AG04450 (cell line): Measurements from ENCODE around the gene TMEM35A. TPM values are rescaled to one million over a fixed set of nuclear protein-coding genes. Genes with fewer than 3 reads are reported as not detected.

Source experiments
- CTCF ChIA-PET: fragments of 300-600, 350-600 bp; formaldehyde crosslinking; extraction: SDS; loops from one replicate; lab custom pipeline; 2022; ENCODE audit warnings: antibody characterized with exemption, inconsistent platforms; lab: Charles Lee
- POLR2A ChIA-PET: fragments of 350-600 bp; formaldehyde crosslinking; extraction: SDS; loops from one replicate; lab custom pipeline; 2021; ENCODE audit warnings: antibody characterized with exemption, inconsistent platforms; lab: Yijun Ruan, JAX
- DNase-seq: peaks from one replicate; pipeline ENCODE4 v3.0.0-alpha.2; 2011; ENCODE audit warnings: low read depth, low spot score
- H3K27ac ChIP-seq: one replicate; pipeline ENCODE4 v1.5.1; 2012; ENCODE audit warnings: low read depth, low read length, control low read depth
- H3K27me3 ChIP-seq: one replicate; pipeline ENCODE4 v1.6.0; 2012; ENCODE audit warnings: low read length; ENCODE audit not compliant: control insufficient read depth, insufficient read depth
- H3K4me3 ChIP-seq: 2 replicates; pipeline ENCODE4 v1.5.1; 2011; ENCODE audit warnings: mild to moderate bottlenecking, low read depth, low read length, control low read depth
- H3K9me3 ChIP-seq: 2 replicates; pipeline ENCODE4 v1.5.1; 2012; ENCODE audit warnings: low read length; ENCODE audit not compliant: control insufficient read depth, insufficient read depth
- polyA plus RNA-seq: library from polyadenylated mRNA; depleted of rRNA; stranded (reverse); fragments of >200 nt; gene quantifications from 2 replicates; pipeline ENCODE4 v1.2.3, GENCODE V29; 2011; rRNA removed
- TF ChIP-seq, protein P1 (sequence below): IDR thresholded peaks from 2 replicates; pipeline ENCODE4 v1.5.1; 2011; ENCODE audit warnings: low read depth, low read length, control low read depth, inconsistent platforms

Gene TMEM35A
- polyA plus RNA-seq, 1 experiment, result 58.6 TPM

DNA sequence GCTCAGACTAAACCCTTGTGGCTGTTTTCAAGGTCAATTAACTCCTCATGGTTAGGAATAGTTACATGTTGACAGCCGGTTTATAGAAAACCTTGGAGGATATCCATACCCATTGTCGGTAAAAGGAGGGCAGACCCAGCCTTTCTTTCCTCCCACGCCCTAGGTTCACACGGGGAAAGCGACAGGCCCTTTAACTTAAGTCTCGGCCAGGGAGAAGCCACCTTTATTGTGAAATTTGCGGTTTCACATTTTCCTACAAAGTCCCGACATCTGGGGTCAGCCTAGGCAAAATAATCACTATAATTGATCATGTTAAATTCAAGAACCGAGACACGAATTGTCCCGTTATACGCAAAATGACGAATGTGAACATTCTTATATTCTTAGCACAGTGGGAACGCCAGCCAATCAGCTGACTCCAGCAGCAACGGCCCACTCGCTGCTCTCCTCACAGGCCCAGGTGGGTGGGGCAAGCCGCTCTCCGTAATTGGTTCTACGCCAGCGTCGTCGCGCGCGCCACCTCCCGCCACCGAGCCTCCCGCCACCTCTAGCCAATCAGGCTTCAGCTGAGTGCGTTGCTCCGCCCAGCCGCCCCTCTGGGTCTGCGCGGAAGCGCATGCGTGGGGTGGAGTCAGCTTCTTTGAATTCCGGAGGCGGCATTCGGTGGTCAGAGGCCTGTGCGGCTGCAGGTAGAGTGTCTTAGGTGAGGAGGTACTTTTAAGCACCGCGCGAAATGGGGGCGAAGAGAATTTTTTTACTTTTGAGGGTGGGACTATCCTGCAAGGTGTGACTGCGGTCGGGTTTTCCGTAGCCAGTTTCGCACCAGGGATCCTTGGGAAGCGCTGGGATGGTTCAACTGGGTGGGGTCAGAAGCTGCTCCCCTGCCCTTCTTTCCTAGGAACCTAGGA lies 19.1 kb downstream of the TMEM35A start, which contains the start of gene CENPI:
Gene CENPI (plus strand): TSS at position 659 of the 908 bp plus-strand sequence. CDS start 2,867 bp downstream, outside the sequence.
- TF ChIP-seq, protein P1, sequence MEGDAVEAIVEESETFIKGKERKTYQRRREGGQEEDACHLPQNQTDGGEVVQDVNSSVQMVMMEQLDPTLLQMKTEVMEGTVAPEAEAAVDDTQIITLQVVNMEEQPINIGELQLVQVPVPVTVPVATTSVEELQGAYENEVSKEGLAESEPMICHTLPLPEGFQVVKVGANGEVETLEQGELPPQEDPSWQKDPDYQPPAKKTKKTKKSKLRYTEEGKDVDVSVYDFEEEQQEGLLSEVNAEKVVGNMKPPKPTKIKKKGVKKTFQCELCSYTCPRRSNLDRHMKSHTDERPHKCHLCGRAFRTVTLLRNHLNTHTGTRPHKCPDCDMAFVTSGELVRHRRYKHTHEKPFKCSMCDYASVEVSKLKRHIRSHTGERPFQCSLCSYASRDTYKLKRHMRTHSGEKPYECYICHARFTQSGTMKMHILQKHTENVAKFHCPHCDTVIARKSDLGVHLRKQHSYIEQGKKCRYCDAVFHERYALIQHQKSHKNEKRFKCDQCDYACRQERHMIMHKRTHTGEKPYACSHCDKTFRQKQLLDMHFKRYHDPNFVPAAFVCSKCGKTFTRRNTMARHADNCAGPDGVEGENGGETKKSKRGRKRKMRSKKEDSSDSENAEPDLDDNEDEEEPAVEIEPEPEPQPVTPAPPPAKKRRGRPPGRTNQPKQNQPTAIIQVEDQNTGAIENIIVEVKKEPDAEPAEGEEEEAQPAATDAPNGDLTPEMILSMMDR, result no peak
- Histone ChIP-seq H3K9me3 (no peaks in the 10 kb centered on the region), H3K27me3 (no peaks in the 10 kb centered on the region), H3K4me3 (peak within 1 kb of the TSS; percentile 66), H3K27ac (peak within 1 kb of the TSS; percentile 57)
- peak; percentile 69 for DNase-seq
- POLR2A ChIA-PET, result interaction anchor here (0.5 to 1.0 kb wide), 2 partner anchors 9 to 28 kb away, joined by 3 to 8 read pairs; no protein-coding TSS in a partner anchor
- CTCF ChIA-PET, result interaction anchor here (0.5 kb wide), 1 partner anchor 272 kb away, joined by 3 read pairs; no protein-coding TSS in a partner anchor

GRCh38 chrX:101108284-101108683 lies 29.6 kb downstream of the TMEM35A start:
- CTCF ChIA-PET, result no interaction called here
- no peaks in the 10 kb centered on the region for H3K27me3 ChIP-seq
- POLR2A ChIA-PET, result no interaction called here
- TF ChIP-seq, protein P1, result no peak
- no peak overlapping the region for H3K4me3 ChIP-seq
- H3K9me3 ChIP-seq, result no peaks in the 10 kb centered on the region
- peak; percentile 13 for DNase-seq
- peak overlapping the region; percentile 11 for H3K27ac ChIP-seq

DNA sequence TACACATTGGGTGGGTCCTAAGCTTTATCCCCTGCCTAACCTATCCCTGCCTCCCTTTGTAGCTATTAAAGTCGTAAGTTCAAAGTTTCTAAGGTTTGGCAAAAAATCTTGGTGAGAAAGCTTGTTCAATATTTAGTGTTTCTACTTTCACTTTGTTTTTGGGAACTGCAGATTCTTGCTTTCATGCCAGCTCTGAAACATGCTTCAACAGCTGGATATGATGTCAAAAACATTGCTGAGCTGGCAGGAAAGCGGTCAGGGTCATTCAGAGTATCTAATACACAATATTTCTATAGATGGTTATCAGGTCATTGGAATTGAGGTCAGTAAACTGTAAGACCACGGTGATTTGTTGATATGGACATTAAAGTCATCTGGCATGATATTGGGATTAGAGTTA lies 39.0 kb downstream of the TMEM35A start:
- Histone ChIP-seq H3K9me3 (no peaks in the 10 kb centered on the region), H3K27me3 (no peaks in the 10 kb centered on the region), H3K4me3 (no peak overlapping the region), H3K27ac (no peak overlapping the region)
- CTCF ChIA-PET, result interaction anchor here (0.6 kb wide), 1 partner anchor 189 kb away, joined by 6 read pairs; the partner anchor contains the start of gene XKRX
- peak; percentile 3 for DNase-seq
- POLR2A ChIA-PET, result no interaction called here
- TF ChIP-seq, protein P1, result no peak

DNA sequence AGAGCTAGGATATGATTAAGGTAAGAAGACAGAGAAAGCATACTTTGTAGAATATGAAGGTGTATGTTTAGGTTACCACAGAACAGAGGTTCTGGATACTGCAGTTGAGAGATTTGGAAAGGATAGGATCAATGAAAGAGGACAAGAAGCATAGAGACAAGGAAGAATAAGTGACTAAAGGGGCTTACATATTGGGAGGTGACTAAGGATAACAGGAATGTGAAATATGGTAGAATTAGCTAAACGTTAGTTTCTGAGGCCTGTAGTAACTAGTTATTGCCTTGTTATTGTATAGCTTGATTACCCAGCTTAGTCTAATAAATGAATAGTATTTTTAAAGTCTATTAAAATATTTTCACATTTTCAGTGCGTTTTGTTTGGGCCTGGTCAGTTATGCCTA lies 57.6 kb downstream of the TMEM35A start:
- H3K27ac ChIP-seq, result no peak overlapping the region
- CTCF ChIA-PET, result interaction anchor here (0.9 kb wide), 1 partner anchor 151 kb away, joined by 3 read pairs; no protein-coding TSS in a partner anchor
- DNase-seq, result peak; percentile 2
- no peak overlapping the region for H3K4me3 ChIP-seq
- no peaks in the 10 kb centered on the region for H3K27me3 ChIP-seq
- TF ChIP-seq, protein P1, result no peak
- POLR2A ChIA-PET, result interaction anchor here (0.6 kb wide), 1 partner anchor 147 kb away, joined by 3 read pairs; no protein-coding TSS in a partner anchor
- H3K9me3 ChIP-seq, result no peaks in the 10 kb centered on the region

Other genes with a start within 250 kb of the TMEM35A start
- not detected in 2 replicates for gene NOX1, start 204.5 kb upstream of the TMEM35A start, polyA plus RNA-seq
- gene XKRX, start 150.0 kb upstream of the TMEM35A start, polyA plus RNA-seq, result 0.36 and 0.46 TPM in 2 replicates
- gene ARL13A, start 109.2 kb upstream of the TMEM35A start, polyA plus RNA-seq, result 0.09 and 0.24 TPM in 2 replicates
- gene TRMT2B, start 26.8 kb upstream of the TMEM35A start, polyA plus RNA-seq, result 12.1 and 14.2 TPM in 2 replicates
- 3.7 and 5.0 TPM in 2 replicates for gene CENPI, start 19.3 kb downstream of the TMEM35A start, polyA plus RNA-seq
- gene DRP2, start 140.9 kb downstream of the TMEM35A start, polyA plus RNA-seq, result 4.3 and 5.5 TPM in 2 replicates
- gene TAF7L, start 212.5 kb downstream of the TMEM35A start, polyA plus RNA-seq, result 1.5 and 1.6 TPM in 2 replicates